Breast epithelium (tissue), 4 donors: Measurements from ENCODE around the gene TINAG. TPM values are rescaled to one million over a fixed set of nuclear protein-coding genes. Genes with fewer than 3 reads are reported as not detected.

Source experiments
- DNase-seq, 2 donors: peaks; one replicate each; pipeline ENCODE4 v3.0.0-alpha.2; 2019; ENCODE audit warnings: low spot score in 2 of 2
- H3K27ac ChIP-seq, 2 donors: fragments of 200-600 bp; sonication (generic) in 1 of 2; one replicate each; pipeline ENCODE4 v1.5.1; 2016 to 2019; ENCODE audit warnings: mild to moderate bottlenecking in 1 of 2
- H3K27me3 ChIP-seq, 2 donors: fragments of 200-600 bp; sonication (generic) in 1 of 2; one replicate each; pipeline versions ENCODE4 v1.5.1 to v1.6.0; 2017 to 2019; ENCODE audit warnings: control low read depth in 1 of 2, mild to moderate bottlenecking in 1 of 2
- H3K36me3 ChIP-seq: fragments of 200-600 bp; one replicate; pipeline ENCODE4 v1.5.1; 2019
- H3K4me1 ChIP-seq, 2 donors: fragments of 200-600 bp; sonication (generic); one replicate each; pipeline ENCODE4 v1.5.1; 2016 to 2019; ENCODE audit warnings: control low read depth in 1 of 2
- H3K4me3 ChIP-seq, 3 donors: fragments of 200-600 bp; sonication (generic); 1 replicate in 2 of 3; 2 replicates in 1 of 3; pipeline ENCODE4 v1.5.1; 2016 to 2019; ENCODE audit warnings: mild to moderate bottlenecking in 3 of 3, moderate library complexity in 2 of 3
- H3K9me3 ChIP-seq, 2 donors: fragments of 200-600 bp; sonication (generic) in 1 of 2; one replicate each; pipeline ENCODE4 v1.5.1; 2016 to 2019; ENCODE audit warnings: control low read depth in 1 of 2
- CTCF ChIP-seq, 3 donors: fragments of 450-650 bp; IDR thresholded peaks; one replicate each; pipeline ENCODE4 v1.5.1; 2016 to 2017; ENCODE audit warnings: antibody characterized with exemption in 3 of 3, mild to moderate bottlenecking in 3 of 3, moderate library complexity in 3 of 3
- POLR2A ChIP-seq: fragments of 450-650 bp; IDR thresholded peaks from one replicate; pipeline ENCODE4 v1.6.1; 2016; ENCODE audit warnings: antibody characterized with exemption, mild to moderate bottlenecking, moderate library complexity
- POLR2AphosphoS5 ChIP-seq, 3 donors: sonication (generic); formaldehyde crosslinking; IDR thresholded peaks; one replicate each; pipeline ENCODE4 v1.6.1; 2017; ENCODE audit warnings: antibody characterized with exemption in 3 of 3
- intact Hi-C: fragments of 100-400 bp; cut with DNase I; formaldehyde crosslinking; loops from one replicate; pipeline ENCODE4 v1.15.1; 2023; ENCODE audit warnings: low total_unique reads
- total RNA-seq, 3 donors: library from RNA; depleted of rRNA; stranded (reverse); fragments of >200 nt; gene quantifications; one replicate each; pipeline ENCODE4 v1.1.0, GENCODE V29; 2016

Gene TINAG
- total RNA-seq, 3 donors from 2014 or later = not detected

DNA sequence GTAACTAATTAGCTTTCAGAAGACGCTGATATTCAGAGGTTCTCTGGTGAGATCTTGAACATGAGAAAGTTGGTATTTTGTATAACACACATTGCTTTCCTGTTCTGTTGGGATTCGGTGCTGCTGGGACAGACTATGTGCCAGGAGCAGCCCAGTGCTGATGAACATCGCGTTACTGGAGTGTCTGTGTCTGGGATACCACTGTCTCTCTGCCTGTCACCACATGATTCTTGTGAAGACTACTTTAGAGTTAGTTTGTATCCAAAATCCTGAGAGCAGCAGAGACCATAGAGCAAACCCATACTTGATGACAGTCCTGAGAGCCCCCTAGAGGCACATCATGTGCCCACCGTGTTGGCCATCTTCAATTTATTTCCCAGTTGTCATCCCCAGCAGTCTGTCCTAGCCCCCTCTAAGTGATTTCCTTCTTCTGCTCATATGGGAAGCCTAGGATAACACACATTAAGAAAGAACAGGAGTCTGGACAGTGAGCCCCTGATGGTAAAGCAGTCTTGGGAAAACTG, 41.8 kb upstream of the TINAG start:
- no peak for DNase-seq
- Histone ChIP-seq H3K4me3 (no peak overlapping the region), H3K27me3 (no peaks in the 10 kb centered on the region), H3K27ac (no peak overlapping the region), H3K4me1 (no peaks in the 10 kb centered on the region), H3K36me3 (no peaks in the 10 kb centered on the region), H3K9me3 (no peaks in the 10 kb centered on the region)
- TF ChIP-seq CTCF (IDR thresholded peaks at IDR 0.05) = no peak
- intact Hi-C loops = no loop called here

GRCh38 chr6:54267798-54268197, 40.4 kb upstream of the TINAG start:
- no peaks in the 10 kb centered on the region for H3K36me3 ChIP-seq
- no peak overlapping the region for H3K4me3 ChIP-seq
- intact Hi-C loops = no loop called here
- H3K9me3 ChIP-seq = no peaks in the 10 kb centered on the region
- no peaks in the 10 kb centered on the region for H3K27me3 ChIP-seq
- no peak for DNase-seq
- TF ChIP-seq CTCF (IDR thresholded peaks at IDR 0.05) = peak in 1 of 3 donors; percentile 15
- no peak for TF ChIP-seq POLR2A
- no peaks in the 10 kb centered on the region for H3K4me1 ChIP-seq
- H3K27ac ChIP-seq = no peak overlapping the region

GRCh38 chr6:54273214-54273820, 34.9 kb upstream of the TINAG start:
- H3K9me3 ChIP-seq = no peaks in the 10 kb centered on the region
- DNase-seq = no peak
- intact Hi-C loops = no loop called here
- no peaks in the 10 kb centered on the region for H3K36me3 ChIP-seq
- TF ChIP-seq POLR2AphosphoS5 (IDR thresholded peaks at IDR 0.05) (no peak), POLR2A (no peak), CTCF (IDR thresholded peaks at IDR 0.05) (no peak)
- no peaks in the 10 kb centered on the region for H3K27me3 ChIP-seq
- H3K4me1 ChIP-seq = no peaks in the 10 kb centered on the region
- H3K4me3 ChIP-seq = no peak overlapping the region
- H3K27ac ChIP-seq = no peak overlapping the region

DNA sequence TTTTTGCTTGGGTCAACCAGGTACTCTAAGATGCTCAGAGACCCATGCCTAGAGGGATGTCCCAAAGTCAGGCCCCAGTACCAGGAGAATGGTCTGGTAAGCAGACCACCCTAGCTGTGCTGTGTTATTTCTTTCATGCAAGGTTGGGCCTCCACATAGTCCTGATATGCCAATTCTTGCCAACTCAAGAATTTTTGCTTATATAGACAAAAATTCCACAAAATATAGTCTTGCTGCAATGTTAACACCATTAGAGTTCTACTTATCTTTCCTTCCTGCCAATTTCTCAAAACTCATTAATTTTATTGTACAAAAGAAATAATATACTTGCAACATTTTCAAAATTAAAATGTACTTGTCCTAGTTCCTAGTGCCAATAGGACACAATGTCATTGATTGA, 33.9 kb upstream of the TINAG start:
- Histone ChIP-seq H3K4me1 (no peaks in the 10 kb centered on the region), H3K27me3 (no peaks in the 10 kb centered on the region), H3K27ac (no peak overlapping the region), H3K9me3 (no peaks in the 10 kb centered on the region), H3K36me3 (no peaks in the 10 kb centered on the region), H3K4me3 (no peak overlapping the region)
- intact Hi-C loops = no loop called here
- TF ChIP-seq POLR2AphosphoS5 (IDR thresholded peaks at IDR 0.05) (no peak), POLR2A (no peak), CTCF (IDR thresholded peaks at IDR 0.05) (no peak)
- no peak for DNase-seq

DNA sequence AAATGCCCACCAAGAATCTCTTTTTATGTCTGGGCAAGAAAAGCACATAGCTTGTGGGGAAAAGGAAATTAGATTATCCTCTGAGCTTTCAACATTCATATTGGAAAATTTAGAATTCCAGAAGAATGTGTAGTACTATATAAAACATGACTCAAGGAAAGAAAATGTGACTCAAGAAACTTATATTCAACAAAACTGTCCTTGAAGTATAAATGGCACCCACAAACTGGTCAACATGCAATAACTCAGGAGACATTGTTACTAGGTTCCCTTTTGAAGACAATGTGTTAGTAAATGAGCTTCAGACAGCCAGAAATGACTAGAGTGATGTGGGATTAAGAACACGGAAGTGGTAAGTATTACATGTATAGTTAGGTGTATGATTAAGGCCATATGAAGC, 26.1 kb upstream of the TINAG start:
- TF ChIP-seq CTCF (IDR thresholded peaks at IDR 0.05) = no peak
- TF ChIP-seq POLR2A = no peak
- TF ChIP-seq POLR2AphosphoS5 (IDR thresholded peaks at IDR 0.05) = no peak
- H3K27ac ChIP-seq = no peak overlapping the region
- no peaks in the 10 kb centered on the region for H3K27me3 ChIP-seq
- H3K4me3 ChIP-seq = no peak overlapping the region
- H3K4me1 ChIP-seq = no peaks in the 10 kb centered on the region
- intact Hi-C loops = no loop called here
- no peak for DNase-seq
- H3K36me3 ChIP-seq = no peaks in the 10 kb centered on the region
- no peaks in the 10 kb centered on the region for H3K9me3 ChIP-seq
